Sigmoid colon (tissue), 3 donors: ENCODE data around the gene HPCAL1.

ENCODE experiments used
- POLR2A ChIP-seq, 2 donors: fragments of 450-650 bp; IDR thresholded peaks; one replicate each; pipeline ENCODE4 v1.6.1; 2016; ENCODE audit warnings: antibody characterized with exemption in 2 of 2, mild to moderate bottlenecking in 2 of 2, moderate library complexity in 2 of 2
- TF ChIP-seq, protein P1 (sequence below), 4 experiments: fragments of 450-650 bp in 3 of 4; fragments of 200-600 bp in 1 of 4; IDR thresholded peaks; one replicate each; pipeline ENCODE4 v1.5.1; 2016 to 2019; ENCODE audit warnings: antibody characterized with exemption in 4 of 4, mild to moderate bottlenecking in 3 of 4, moderate library complexity in 2 of 4

- TF ChIP-seq, protein P1, sequence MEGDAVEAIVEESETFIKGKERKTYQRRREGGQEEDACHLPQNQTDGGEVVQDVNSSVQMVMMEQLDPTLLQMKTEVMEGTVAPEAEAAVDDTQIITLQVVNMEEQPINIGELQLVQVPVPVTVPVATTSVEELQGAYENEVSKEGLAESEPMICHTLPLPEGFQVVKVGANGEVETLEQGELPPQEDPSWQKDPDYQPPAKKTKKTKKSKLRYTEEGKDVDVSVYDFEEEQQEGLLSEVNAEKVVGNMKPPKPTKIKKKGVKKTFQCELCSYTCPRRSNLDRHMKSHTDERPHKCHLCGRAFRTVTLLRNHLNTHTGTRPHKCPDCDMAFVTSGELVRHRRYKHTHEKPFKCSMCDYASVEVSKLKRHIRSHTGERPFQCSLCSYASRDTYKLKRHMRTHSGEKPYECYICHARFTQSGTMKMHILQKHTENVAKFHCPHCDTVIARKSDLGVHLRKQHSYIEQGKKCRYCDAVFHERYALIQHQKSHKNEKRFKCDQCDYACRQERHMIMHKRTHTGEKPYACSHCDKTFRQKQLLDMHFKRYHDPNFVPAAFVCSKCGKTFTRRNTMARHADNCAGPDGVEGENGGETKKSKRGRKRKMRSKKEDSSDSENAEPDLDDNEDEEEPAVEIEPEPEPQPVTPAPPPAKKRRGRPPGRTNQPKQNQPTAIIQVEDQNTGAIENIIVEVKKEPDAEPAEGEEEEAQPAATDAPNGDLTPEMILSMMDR (IDR thresholded peaks at IDR 0.05) = no peak
- TF ChIP-seq POLR2A (IDR thresholded peaks at IDR 0.05) = no peak
Measured at GRCh38 chr2:10329580-10329879, 26.8 kb downstream of the HPCAL1 start.
